NT2/D1 (cell line): ENCODE results near the gene CRY2.

Experiments
- SUZ12 ChIP-seq: IDR thresholded peaks from 2 replicates; pipeline ENCODE4 v1.6.1; 2011; ENCODE audit not compliant: insufficient read length, insufficient read depth; ENCODE audit errors: extremely low read depth
- YY1 ChIP-seq: IDR thresholded peaks from 2 replicates; pipeline ENCODE4 v1.6.1; 2011; ENCODE audit not compliant: insufficient read length, insufficient read depth
- ZNF274 ChIP-seq: IDR thresholded peaks from 2 replicates; pipeline ENCODE4 v1.6.1; 2011; ENCODE audit warnings: mild to moderate bottlenecking, low read depth, low read length

DNA sequence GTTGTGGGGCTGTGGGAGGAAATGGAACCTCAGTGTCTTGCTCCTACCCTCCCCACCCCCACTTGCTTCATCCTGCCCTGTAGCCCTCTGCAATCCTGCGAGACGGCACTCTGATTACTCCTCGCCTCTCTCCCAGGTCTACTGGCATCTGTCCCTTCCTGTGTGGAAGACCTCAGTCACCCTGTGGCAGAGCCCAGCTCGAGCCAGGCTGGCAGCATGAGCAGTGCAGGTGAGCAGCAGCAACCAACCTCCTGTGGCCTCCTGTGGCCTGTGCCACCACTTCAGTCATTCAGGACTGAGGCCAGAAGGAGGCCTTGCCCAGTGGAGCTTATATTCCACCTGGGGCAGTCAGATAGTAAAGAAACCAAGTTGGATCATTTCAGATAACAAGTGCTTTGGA, 23.4 kb downstream of the CRY2 start:
- TF ChIP-seq ZNF274 (no peak), SUZ12 (no peak), YY1 (no peak)
